ENCODE measurements around the gene CD68.

CD68 gene

DNA sequence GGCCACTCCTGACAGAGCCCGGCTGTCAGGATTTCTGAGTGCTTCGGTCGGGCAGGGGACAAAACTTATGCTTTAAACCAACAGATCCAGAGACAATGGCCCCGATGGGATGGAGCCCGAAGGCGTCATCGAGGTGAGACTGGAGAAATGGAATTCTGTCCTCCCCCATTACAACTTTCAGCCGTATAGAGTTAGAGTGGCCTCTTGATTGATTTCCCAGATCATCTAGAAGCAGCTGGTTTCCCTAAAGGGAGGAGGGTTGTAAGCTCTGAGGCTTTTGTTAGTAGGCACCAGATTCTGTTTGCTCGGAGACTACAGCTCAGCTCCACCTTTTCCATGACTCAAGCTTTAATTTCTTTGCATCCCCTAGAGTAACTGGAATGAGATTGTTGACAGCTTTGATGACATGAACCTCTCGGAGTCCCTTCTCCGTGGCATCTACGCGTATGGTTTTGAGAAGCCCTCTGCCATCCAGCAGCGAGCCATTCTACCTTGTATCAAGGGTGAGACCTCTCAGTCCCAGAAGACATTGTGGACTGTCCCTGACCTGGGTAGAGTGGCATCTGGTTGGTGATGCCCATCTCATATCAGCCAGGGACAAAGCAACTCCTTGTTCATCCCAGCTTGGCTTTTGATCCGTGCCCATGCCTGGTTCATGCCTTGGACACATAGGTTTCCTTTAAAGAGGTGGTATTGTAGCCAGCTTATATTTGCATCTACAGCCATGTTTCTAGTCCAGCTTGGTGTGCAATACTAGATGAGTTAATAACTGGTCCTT, 5.1 kb upstream of the CD68 start:
- no peak for TF ChIP-seq FOXP2 (optimal IDR thresholded peaks at IDR 0.05; ENCODE audit: control extremely low read depth, extremely low read length, insufficient read depth)
- no peak for TF ChIP-seq POLR2AphosphoS5 (IDR thresholded peaks at IDR 0.05; ENCODE audit: borderline replicate concordance, low read depth, low read length)
- TF ChIP-seq EZH2 (IDR thresholded peaks at IDR 0.05) = no peak
- DNase-seq (ENCODE audit: low read depth, low spot score) = no peak
- Histone ChIP-seq H3K27ac (peak overlapping the region; percentile 98), H3K9me3 (ENCODE audit: low read depth, low read length) (no peaks in the 10 kb centered on the region), H3K9ac (ENCODE audit: insufficient read length) (peak overlapping the region; percentile 100), H3K36me3 (ENCODE audit: insufficient read depth, low read length) (peaks cover 86% of the 10 kb centered on the region), H3K4me3 (peak overlapping the region; percentile 99)

DNA sequence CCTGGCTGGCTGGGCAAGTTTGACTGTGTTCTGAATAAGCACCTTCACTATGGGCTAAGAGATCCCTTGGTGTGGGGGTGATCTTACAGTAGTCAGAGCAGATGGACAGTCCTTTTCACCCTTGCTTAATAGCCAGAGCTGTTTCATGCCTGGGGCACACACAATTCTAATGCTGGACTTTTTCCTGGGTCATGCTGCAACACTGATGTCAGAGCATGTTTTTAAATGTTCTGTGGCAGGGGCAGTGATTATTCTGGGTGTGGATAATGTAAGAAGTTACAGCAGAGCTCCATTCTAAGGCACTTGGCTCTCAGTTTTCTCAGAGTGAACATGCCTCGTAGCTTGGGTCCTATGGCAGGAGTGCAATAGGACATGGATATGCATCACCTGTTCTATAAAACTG, 4.0 kb upstream of the CD68 start:
- Histone ChIP-seq H3K27ac (peak overlapping the region; percentile 98), H3K36me3 (ENCODE audit: insufficient read depth, low read length) (peaks cover 74% of the 10 kb centered on the region), H3K4me3 (peak overlapping the region; percentile 99), H3K9me3 (ENCODE audit: low read depth, low read length) (no peaks in the 10 kb centered on the region), H3K9ac (ENCODE audit: insufficient read length) (peak overlapping the region; percentile 100)
- TF ChIP-seq POLR2AphosphoS5 (IDR thresholded peaks at IDR 0.05; ENCODE audit: borderline replicate concordance, low read depth, low read length) (no peak; the same call in 1 of the 2 replicates), FOXP2 (optimal IDR thresholded peaks at IDR 0.05; ENCODE audit: control extremely low read depth, extremely low read length, insufficient read depth) (no peak), EZH2 (IDR thresholded peaks at IDR 0.05) (no peak)
- DNase-seq (ENCODE audit: low read depth, low spot score) = no peak

DNA sequence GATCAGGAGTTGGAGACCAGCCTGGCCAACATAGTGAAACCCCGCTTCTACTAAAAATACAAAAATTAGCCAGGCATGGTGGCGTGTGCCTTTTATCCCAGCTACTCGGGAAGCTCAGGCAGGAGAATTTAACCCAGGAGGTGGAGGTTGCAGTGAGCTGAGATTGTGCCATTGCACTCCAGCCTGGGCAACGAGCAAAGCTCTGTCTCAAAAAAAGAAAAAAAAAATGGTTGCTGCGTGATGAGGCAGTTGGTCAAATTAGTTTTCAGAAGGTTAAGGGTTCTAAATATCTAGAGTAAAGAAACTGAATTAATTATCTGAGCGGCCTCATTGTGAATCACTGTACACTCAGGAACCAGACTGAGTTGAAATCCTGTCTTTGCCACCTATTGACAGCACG, 3.5 kb upstream of the CD68 start:
- no peak for TF ChIP-seq POLR2AphosphoS5 (IDR thresholded peaks at IDR 0.05; ENCODE audit: borderline replicate concordance, low read depth, low read length)
- TF ChIP-seq FOXP2 (optimal IDR thresholded peaks at IDR 0.05; ENCODE audit: control extremely low read depth, extremely low read length, insufficient read depth) = no peak
- no peak for TF ChIP-seq EZH2 (IDR thresholded peaks at IDR 0.05)
- Histone ChIP-seq H3K36me3 (ENCODE audit: insufficient read depth, low read length) (peaks cover 70% of the 10 kb centered on the region), H3K9me3 (ENCODE audit: low read depth, low read length) (no peaks in the 10 kb centered on the region), H3K9ac (ENCODE audit: insufficient read length) (no peak overlapping the region), H3K4me3 (peak overlapping the region; percentile 99; the same call in 1 of the 2 replicates), H3K27ac (peak overlapping the region; percentile 98)
- no peak for DNase-seq (ENCODE audit: low read depth, low spot score)

DNA sequence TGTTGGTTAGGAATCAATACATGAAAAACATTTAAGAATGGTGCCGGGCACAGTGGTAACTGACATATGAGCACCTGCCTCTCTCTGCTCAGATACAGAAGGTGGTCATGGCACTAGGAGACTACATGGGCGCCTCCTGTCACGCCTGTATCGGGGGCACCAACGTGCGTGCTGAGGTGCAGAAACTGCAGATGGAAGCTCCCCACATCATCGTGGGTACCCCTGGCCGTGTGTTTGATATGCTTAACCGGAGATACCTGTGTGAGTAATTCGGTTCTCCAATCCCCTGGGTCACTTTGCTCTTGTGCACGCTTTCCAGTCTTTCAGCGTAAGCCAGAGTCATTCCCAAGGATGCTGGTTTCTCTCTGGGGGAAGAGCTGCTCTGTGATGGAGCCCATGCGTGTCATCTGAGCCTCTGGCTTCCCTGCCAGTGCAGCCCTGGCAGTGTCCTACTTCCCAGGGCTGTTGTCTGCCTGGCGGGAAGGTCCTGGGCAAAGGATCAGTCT, 3.0 kb upstream of the CD68 start:
- H3K36me3 ChIP-seq (ENCODE audit: insufficient read depth, low read length) = peaks cover 65% of the 10 kb centered on the region
- peak overlapping the region; percentile 64; the same call in 1 of the 2 replicates for H3K27ac ChIP-seq
- no peaks in the 10 kb centered on the region for H3K9me3 ChIP-seq (ENCODE audit: low read depth, low read length)
- H3K4me3 ChIP-seq = no peak overlapping the region
- DNase-seq (ENCODE audit: low read depth, low spot score) = no peak
- H3K9ac ChIP-seq (ENCODE audit: insufficient read length) = no peak overlapping the region
- no peak for TF ChIP-seq FOXP2 (optimal IDR thresholded peaks at IDR 0.05; ENCODE audit: control extremely low read depth, extremely low read length, insufficient read depth)

DNA sequence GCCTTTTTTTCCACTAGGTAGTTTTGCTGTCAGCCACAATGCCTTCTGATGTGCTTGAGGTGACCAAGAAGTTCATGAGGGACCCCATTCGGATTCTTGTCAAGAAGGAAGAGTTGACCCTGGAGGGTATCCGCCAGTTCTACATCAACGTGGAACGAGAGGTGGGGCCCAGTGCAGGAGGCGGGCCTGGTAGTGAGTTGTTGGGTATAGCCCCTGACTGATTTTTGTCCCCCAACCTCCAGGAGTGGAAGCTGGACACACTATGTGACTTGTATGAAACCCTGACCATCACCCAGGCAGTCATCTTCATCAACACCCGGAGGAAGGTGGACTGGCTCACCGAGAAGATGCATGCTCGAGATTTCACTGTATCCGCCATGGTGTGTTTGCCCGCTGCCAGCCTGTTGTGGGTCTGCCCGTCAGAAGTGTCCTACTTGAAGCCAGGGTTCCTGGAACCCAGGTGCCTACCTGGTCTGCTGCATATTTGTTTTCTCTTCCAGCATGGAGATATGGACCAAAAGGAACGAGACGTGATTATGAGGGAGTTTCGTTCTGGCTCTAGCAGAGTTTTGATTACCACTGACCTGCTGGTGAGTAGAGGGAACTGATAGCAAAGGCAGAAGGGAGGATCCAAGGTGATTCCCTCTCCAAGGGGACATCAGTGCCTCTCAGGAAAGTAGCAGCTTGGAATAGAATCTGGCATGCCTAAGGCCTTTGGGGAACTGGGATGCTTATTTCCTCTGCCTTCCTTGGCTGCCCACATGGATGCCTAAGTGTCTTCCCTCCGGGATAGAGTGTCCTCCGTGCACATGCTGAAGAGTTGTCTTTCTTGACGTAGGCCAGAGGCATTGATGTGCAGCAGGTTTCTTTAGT, 1.9 kb upstream of the CD68 start:
- Histone ChIP-seq H3K4me3 (no peak overlapping the region), H3K9me3 (ENCODE audit: low read depth, low read length) (no peaks in the 10 kb centered on the region), H3K27ac (peak overlapping the region; percentile 64; the same call in 1 of the 2 replicates), H3K9ac (ENCODE audit: insufficient read length) (no peak overlapping the region), H3K36me3 (ENCODE audit: insufficient read depth, low read length) (peaks cover 65% of the 10 kb centered on the region)
- TF ChIP-seq EZH2 (IDR thresholded peaks at IDR 0.05) (no peak), FOXP2 (optimal IDR thresholded peaks at IDR 0.05; ENCODE audit: control extremely low read depth, extremely low read length, insufficient read depth) (no peak), POLR2AphosphoS5 (IDR thresholded peaks at IDR 0.05; ENCODE audit: borderline replicate concordance, low read depth, low read length) (no peak)
- DNase-seq (ENCODE audit: low read depth, low spot score) = no peak

DNA sequence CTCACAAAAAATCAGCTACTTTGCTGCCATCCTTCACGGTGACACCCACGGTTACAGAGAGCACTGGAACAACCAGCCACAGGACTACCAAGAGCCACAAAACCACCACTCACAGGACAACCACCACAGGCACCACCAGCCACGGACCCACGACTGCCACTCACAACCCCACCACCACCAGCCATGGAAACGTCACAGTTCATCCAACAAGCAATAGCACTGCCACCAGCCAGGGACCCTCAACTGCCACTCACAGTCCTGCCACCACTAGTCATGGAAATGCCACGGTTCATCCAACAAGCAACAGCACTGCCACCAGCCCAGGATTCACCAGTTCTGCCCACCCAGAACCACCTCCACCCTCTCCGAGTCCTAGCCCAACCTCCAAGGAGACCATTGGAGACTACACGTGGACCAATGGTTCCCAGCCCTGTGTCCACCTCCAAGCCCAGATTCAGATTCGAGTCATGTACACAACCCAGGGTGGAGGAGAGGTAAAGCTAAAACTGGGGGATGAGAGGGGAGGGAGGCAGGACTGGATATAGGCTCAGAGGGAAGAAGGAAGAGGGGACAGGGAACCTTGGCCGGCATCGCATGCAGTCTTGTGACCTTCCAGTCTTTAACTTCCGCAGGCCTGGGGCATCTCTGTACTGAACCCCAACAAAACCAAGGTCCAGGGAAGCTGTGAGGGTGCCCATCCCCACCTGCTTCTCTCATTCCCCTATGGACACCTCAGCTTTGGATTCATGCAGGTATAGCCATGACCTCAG, 581 bp downstream of the CD68 start:
- Histone ChIP-seq H3K4me3 (no peak overlapping the region), H3K27ac (peak overlapping the region; percentile 92), H3K36me3 (ENCODE audit: insufficient read depth, low read length) (peaks cover 42% of the 10 kb centered on the region), H3K9me3 (ENCODE audit: low read depth, low read length) (no peaks in the 10 kb centered on the region), H3K9ac (ENCODE audit: insufficient read length) (no peak overlapping the region)
- DNase-seq (ENCODE audit: low read depth, low spot score) = no peak
- TF ChIP-seq FOXP2 (optimal IDR thresholded peaks at IDR 0.05; ENCODE audit: control extremely low read depth, extremely low read length, insufficient read depth) (no peak), EZH2 (IDR thresholded peaks at IDR 0.05) (no peak), POLR2AphosphoS5 (IDR thresholded peaks at IDR 0.05; ENCODE audit: borderline replicate concordance, low read depth, low read length) (no peak)

DNA sequence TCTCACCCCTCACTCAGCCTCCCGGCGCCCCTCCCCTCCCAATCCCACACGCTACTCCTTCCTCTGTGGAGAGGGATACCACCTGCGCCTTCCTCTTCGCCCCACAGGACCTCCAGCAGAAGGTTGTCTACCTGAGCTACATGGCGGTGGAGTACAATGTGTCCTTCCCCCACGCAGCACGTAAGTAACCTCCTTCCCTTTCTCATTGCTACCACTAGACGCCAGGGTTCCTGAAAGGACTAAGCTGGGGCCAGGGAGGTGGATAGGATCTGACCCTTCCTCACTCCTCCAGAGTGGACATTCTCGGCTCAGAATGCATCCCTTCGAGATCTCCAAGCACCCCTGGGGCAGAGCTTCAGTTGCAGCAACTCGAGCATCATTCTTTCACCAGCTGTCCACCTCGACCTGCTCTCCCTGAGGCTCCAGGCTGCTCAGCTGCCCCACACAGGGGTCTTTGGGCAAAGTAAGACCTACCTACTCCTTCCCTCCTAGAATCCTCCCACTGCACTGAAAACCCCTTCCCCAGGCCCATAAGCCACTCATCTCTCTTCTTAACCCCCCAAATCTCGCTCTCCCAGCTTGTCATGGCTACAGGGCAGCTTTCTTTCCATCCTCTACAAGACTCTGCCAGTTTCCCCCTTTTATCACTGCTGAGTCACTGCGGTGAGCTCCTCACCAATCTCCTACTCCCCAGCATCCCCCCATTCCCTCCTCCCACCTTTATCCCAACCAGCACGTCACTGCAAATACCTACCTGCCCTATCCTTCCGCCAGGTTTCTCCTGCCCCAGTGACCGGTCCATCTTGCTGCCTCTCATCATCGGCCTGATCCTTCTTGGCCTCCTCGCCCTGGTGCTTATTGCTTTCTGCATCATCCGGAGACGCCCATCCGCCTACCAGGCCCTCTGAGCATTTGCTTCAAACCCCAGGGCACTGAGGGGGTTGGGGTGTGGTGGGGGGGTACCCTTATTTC, 1.5 kb downstream of the CD68 start:
- TF ChIP-seq EZH2 (IDR thresholded peaks at IDR 0.05) (no peak), FOXP2 (optimal IDR thresholded peaks at IDR 0.05; ENCODE audit: control extremely low read depth, extremely low read length, insufficient read depth) (no peak), POLR2AphosphoS5 (IDR thresholded peaks at IDR 0.05; ENCODE audit: borderline replicate concordance, low read depth, low read length) (no peak)
- peaks cover 33% of the 10 kb centered on the region for H3K36me3 ChIP-seq (ENCODE audit: insufficient read depth, low read length)
- H3K4me3 ChIP-seq = no peak overlapping the region
- DNase-seq (ENCODE audit: low read depth, low spot score) = no peak
- H3K9ac ChIP-seq (ENCODE audit: insufficient read length) = no peak overlapping the region
- H3K9me3 ChIP-seq (ENCODE audit: low read depth, low read length) = no peaks in the 10 kb centered on the region
- H3K27ac ChIP-seq = peak overlapping the region; percentile 68

All from SK-N-MC (cell line).